K562 (cell line): Measurements from ENCODE around the gene HTRA3. TPM values are rescaled to one million over a fixed set of nuclear protein-coding genes. Genes with fewer than 3 reads are reported as not detected.
A peak's percentile ranks its signal among the peaks of the same experiment; 100 is the strongest.

ENCODE experiments used
- DIDO1 ChIP-seq: fragments of 450-650 bp; IDR thresholded peaks from 2 replicates; pipeline ENCODE4 v1.6.1; 2016; ENCODE audit warnings: low read depth, missing biosample characterization, missing genetic modification characterization
- ELF2 ChIP-seq: fragments of 250-450 bp; sonication (Bioruptor Pico); IDR thresholded peaks from 2 replicates; pipeline ENCODE4 v1.5.0; 2021; ENCODE audit warnings: mild to moderate bottlenecking
- ETV6 ChIP-seq, 3 experiments: fragments of 150-350 bp in 1 of 3; sonication (generic) in 1 of 3; formaldehyde crosslinking in 1 of 3; IDR thresholded peaks; 2 replicates each; pipeline versions ENCODE4 v1.6.1 to v1.8.0; 2014 to 2022; ENCODE audit warnings: borderline replicate concordance in 2 of 3, low read depth in 2 of 3, antibody characterized with exemption in 1 of 3, low read length in 1 of 3, mild to moderate bottlenecking in 1 of 3, missing genetic modification reagents in 1 of 3
- FUS ChIP-seq: fragments of 200-400 bp; formaldehyde crosslinking; optimal IDR thresholded peaks from 2 replicates; pipeline ENCODE3; 2017; ENCODE audit warnings: low read depth, low read length
- MTF1 ChIP-seq: fragments of 250-450 bp; sonication (Bioruptor Pico); IDR thresholded peaks from 2 replicates; pipeline ENCODE4 v1.9.0; 2021; ENCODE audit warnings: moderate library complexity, mild to moderate bottlenecking, inconsistent platforms, borderline replicate concordance
- MXI1 ChIP-seq: IDR thresholded peaks from 2 replicates; pipeline ENCODE4 v1.6.1; 2011; ENCODE audit warnings: low read depth, mild to moderate bottlenecking, improper control_type of control experiment, low read length
- NFIC ChIP-seq: fragments of 450-650 bp; IDR thresholded peaks from 2 replicates; pipeline ENCODE4 v1.6.1; 2017; ENCODE audit warnings: mild to moderate bottlenecking, inconsistent platforms
- PHF20 ChIP-seq: fragments of 450-650 bp; IDR thresholded peaks from 2 replicates; pipeline ENCODE4 v1.6.1; 2018; ENCODE audit not compliant: partially characterized antibody
- PHF21A ChIP-seq: fragments of 450-650 bp; IDR thresholded peaks from 2 replicates; pipeline ENCODE4 v1.6.1; 2017; ENCODE audit warnings: low read depth, borderline replicate concordance
- POLR3G ChIP-seq: IDR thresholded peaks from 2 replicates; pipeline ENCODE4 v1.6.1; 2011; ENCODE audit not compliant: insufficient read length, insufficient replicate concordance; ENCODE audit errors: extremely low read depth
- RBBP5 ChIP-seq: fragments of 200-600 bp; sonication (generic); IDR thresholded peaks from 2 replicates; pipeline ENCODE4 v1.6.1; 2012; ENCODE audit warnings: borderline replicate concordance, mild to moderate bottlenecking, low read length, control low read depth, inconsistent platforms; ENCODE audit not compliant: insufficient read depth, poor library complexity, severe bottlenecking
- SMARCA4 ChIP-seq: fragments of 450-650 bp; IDR thresholded peaks from 2 replicates; pipeline ENCODE4 v1.6.1; 2016
- SRSF3 ChIP-seq: fragments of 200-400 bp; formaldehyde crosslinking; IDR thresholded peaks from 2 replicates; pipeline ENCODE4 v1.6.1; 2016; ENCODE audit warnings: mild to moderate bottlenecking, low read length, moderate library complexity; ENCODE audit not compliant: insufficient read depth
- SRSF7 ChIP-seq: fragments of 200-400 bp; formaldehyde crosslinking; optimal IDR thresholded peaks from 2 replicates; pipeline ENCODE3; 2017; ENCODE audit warnings: mild to moderate bottlenecking, low read depth, low read length
- TEAD1 ChIP-seq, 2 experiments: fragments of 450-650 bp in 1 of 2; sonication (generic) in 1 of 2; formaldehyde crosslinking; IDR thresholded peaks; 2 replicates each; pipeline versions ENCODE4 v1.4.0 to v1.8.0; 2020 to 2022; ENCODE audit warnings: mild to moderate bottlenecking in 2 of 2, missing genetic modification reagents in 1 of 2
- ZNF146 ChIP-seq: IDR thresholded peaks from one replicate; pipeline ENCODE4 v1.6.1; 2018; ENCODE audit warnings: missing compliant biosample characterization; ENCODE audit not compliant: unreplicated experiment
- ZNF695 ChIP-seq: fragments of 450-650 bp; formaldehyde crosslinking; IDR thresholded peaks from 2 replicates; pipeline ENCODE4 v1.4.0; 2020; ENCODE audit warnings: mild to moderate bottlenecking, moderate library complexity
- polyA plus RNA-seq, 8 experiments: library from polyadenylated mRNA; depleted of rRNA in 4 of 8; stranded (reverse) in 5 of 8; unstranded in 3 of 8; fragments of >200 nt; fragmentation: Nextera tagmentation in 2 of 8; fragmentation: Illumina TruSeq in 1 of 8; extraction: Ambion mirVana in 2 of 8; extraction: Trizol in 1 of 8; gene quantifications; 2 replicates each; pipeline versions ENCODE4 v1.2.1 to v1.2.3, GENCODE V29; 2011 to 2014; ENCODE audit warnings: inconsistent platforms in 1 of 8, missing spikeins in 1 of 8
- total RNA-seq, 7 experiments: library from RNA; depleted of rRNA in 6 of 7; stranded (reverse); fragments of >200 nt in 6 of 7; fragmentation: Illumina TruSeq in 2 of 7; extraction: Trizol in 2 of 7; gene quantifications; 2 replicates each; pipeline versions ENCODE4 v1.2.1 to v1.2.3, GENCODE V29; 2011 to 2021; ENCODE audit warnings: low replicate concordance in 1 of 7
- TF ChIP-seq, protein P1 (sequence below), 3 experiments: IDR thresholded peaks in 2 of 3; conservative IDR thresholded peaks in 1 of 3; 2 replicates each; pipeline ENCODE4 v1.5.1; 2011 to 2012; ENCODE audit warnings: low read length in 3 of 3, mild to moderate bottlenecking in 3 of 3, control low read depth in 2 of 3, improper control_type of control experiment in 1 of 3, inconsistent platforms in 1 of 3, low read depth in 1 of 3, mixed read lengths in 1 of 3, moderate library complexity in 1 of 3; ENCODE audit not compliant: insufficient read depth in 2 of 3
- TF ChIP-seq, protein P2 (sequence below): sonication (generic); formaldehyde crosslinking; IDR thresholded peaks from 2 replicates; pipeline ENCODE4 v1.8.0; 2022; ENCODE audit warnings: missing genetic modification reagents, mild to moderate bottlenecking, moderate library complexity, borderline replicate concordance
- TF ChIP-seq, protein P3 (sequence below): fragments of 250-450 bp; sonication (Bioruptor Pico); IDR thresholded peaks from 2 replicates; pipeline ENCODE4 v1.4.0; 2020; ENCODE audit warnings: borderline replicate concordance
- TF ChIP-seq, protein P4 (sequence below): IDR thresholded peaks from 3 replicates; pipeline ENCODE4 v1.6.1; 2011; ENCODE audit warnings: borderline replicate concordance, mild to moderate bottlenecking; ENCODE audit not compliant: insufficient read length, insufficient read depth

The HTRA3 gene
- total and polyA plus RNA-seq, 9 of the 15 experiments (the other 6 are each of a cell fraction or from before 2014, with no cell fraction given), result 0.04 TPM; not detected in 8

DNA sequence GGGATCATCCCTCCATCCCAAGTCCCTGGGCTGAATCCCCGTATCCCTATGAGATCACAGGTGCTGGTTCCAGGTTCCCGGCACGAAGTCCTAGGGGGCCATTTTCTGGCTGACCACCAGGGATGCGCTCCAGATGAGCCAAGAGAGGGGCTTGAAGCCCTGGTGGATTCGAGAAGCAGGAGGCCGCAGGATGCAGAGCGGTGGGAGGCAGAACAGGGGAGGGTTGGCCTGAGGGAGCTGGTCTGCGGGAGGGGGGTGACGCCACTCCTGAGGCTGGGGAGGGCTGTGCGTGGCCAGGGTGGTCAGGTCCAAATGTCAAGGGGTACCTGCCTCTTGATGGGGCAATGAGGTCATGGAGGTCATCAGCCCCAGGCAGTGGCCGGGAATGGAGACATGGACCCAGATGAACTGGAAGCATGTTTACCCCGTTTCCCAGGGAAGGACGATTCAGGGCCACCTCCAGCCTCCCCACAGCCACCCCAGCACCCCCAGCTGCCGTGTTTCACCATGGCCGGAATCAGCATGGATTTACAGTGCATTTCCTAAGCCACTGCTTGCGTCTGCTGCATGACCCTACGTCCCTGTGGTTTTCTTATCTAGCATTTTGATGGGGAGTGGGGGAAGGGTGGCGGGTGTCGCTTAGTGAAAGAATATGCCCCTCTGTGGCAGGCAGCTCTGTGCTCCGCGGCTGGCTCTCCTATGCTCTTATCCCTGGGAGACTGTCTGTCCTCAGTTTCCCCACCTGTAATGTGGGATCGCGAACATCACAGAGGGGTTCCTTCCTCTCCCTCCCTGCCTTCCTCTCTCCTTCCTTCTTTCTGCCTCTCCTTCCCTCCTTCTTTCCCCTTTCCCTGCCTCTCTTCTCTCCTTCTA is 17.0 kb upstream of the HTRA3 start (continued):
- TF ChIP-seq FUS (no peak), TEAD1 (CRISPR knock-in tag; IDR thresholded peaks at IDR 0.05) (peak; percentile 80 to 82; a peak in 3 of 4 replicates), ELF2 (CRISPR knock-in tag) (no peak), PHF20 (no peak), RBBP5 (peak; percentile 84), MXI1 (no peak), ZNF146 (CRISPR knock-in tag) (no peak), NFIC (peak; percentile 29; the same call in 1 of the 2 replicates), SRSF7 (no peak), DIDO1 (tag) (no peak), ZNF695 (CRISPR knock-in tag) (no peak), PHF21A (0 out of 2 replicates have a peak, but pooled peaks have one; percentile 32), ETV6 (IDR thresholded peaks at IDR 0.05; ENCODE audit: borderline replicate concordance in 1 of 2, low read depth in 2 of 2, low read length in 1 of 2) (no peak), ETV6 (CRISPR knock-in tag; IDR thresholded peaks at IDR 0.05; ENCODE audit: borderline replicate concordance) (no peak), SRSF3 (no peak), SMARCA4 (peak; percentile 80; the same call in 1 of the 2 replicates), MTF1 (CRISPR knock-in tag) (no peak), POLR3G (no peak)
- TF ChIP-seq, protein P1, sequence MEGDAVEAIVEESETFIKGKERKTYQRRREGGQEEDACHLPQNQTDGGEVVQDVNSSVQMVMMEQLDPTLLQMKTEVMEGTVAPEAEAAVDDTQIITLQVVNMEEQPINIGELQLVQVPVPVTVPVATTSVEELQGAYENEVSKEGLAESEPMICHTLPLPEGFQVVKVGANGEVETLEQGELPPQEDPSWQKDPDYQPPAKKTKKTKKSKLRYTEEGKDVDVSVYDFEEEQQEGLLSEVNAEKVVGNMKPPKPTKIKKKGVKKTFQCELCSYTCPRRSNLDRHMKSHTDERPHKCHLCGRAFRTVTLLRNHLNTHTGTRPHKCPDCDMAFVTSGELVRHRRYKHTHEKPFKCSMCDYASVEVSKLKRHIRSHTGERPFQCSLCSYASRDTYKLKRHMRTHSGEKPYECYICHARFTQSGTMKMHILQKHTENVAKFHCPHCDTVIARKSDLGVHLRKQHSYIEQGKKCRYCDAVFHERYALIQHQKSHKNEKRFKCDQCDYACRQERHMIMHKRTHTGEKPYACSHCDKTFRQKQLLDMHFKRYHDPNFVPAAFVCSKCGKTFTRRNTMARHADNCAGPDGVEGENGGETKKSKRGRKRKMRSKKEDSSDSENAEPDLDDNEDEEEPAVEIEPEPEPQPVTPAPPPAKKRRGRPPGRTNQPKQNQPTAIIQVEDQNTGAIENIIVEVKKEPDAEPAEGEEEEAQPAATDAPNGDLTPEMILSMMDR (IDR thresholded peaks at IDR 0.05 in 2 of 3, conservative IDR thresholded peaks at IDR 0.05 in 1 of 3; ENCODE audit: insufficient read depth in 2 of 3, low read depth in 1 of 3, low read length in 3 of 3), result no peak
- TF ChIP-seq, protein P2, sequence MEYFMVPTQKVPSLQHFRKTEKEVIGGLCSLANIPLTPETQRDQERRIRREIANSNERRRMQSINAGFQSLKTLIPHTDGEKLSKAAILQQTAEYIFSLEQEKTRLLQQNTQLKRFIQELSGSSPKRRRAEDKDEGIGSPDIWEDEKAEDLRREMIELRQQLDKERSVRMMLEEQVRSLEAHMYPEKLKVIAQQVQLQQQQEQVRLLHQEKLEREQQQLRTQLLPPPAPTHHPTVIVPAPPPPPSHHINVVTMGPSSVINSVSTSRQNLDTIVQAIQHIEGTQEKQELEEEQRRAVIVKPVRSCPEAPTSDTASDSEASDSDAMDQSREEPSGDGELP (CRISPR knock-in tag), result peak; percentile 38; the same call in 1 of the 2 replicates
- TF ChIP-seq, protein P3, sequence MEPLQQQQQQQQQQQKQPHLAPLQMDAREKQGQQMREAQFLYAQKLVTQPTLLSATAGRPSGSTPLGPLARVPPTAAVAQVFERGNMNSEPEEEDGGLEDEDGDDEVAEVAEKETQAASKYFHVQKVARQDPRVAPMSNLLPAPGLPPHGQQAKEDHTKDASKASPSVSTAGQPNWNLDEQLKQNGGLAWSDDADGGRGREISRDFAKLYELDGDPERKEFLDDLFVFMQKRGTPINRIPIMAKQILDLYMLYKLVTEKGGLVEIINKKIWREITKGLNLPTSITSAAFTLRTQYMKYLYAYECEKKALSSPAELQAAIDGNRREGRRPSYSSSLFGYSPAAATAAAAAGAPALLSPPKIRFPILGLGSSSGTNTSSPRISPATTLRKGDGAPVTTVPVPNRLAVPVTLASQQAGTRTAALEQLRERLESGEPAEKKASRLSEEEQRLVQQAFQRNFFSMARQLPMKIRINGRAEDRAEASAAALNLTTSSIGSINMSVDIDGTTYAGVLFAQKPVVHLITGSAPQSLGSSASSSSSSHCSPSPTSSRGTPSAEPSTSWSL (CRISPR knock-in tag), result no peak
- TF ChIP-seq, protein P4, sequence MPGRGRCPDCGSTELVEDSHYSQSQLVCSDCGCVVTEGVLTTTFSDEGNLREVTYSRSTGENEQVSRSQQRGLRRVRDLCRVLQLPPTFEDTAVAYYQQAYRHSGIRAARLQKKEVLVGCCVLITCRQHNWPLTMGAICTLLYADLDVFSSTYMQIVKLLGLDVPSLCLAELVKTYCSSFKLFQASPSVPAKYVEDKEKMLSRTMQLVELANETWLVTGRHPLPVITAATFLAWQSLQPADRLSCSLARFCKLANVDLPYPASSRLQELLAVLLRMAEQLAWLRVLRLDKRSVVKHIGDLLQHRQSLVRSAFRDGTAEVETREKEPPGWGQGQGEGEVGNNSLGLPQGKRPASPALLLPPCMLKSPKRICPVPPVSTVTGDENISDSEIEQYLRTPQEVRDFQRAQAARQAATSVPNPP, result no peak
